Immature natural killer cell (primary cell): ENCODE results near the gene MBNL2. TPM values are rescaled to one million over a fixed set of nuclear protein-coding genes. Genes with fewer than 3 reads are reported as not detected.

Experiments
- DNase-seq, 3 donors: peaks; one replicate each; pipeline ENCODE4 v3.0.0; 2022; ENCODE audit warnings: mixed read lengths in 1 of 3
- H3K27ac Mint-ChIP-seq, 6 donors: one replicate each; pipeline ENCODE4 v1.8.0; 2020; ENCODE audit warnings: mixed read lengths in 6 of 6, mild to moderate bottlenecking in 5 of 6, inconsistent platforms in 4 of 6, moderate library complexity in 3 of 6
- H3K27me3 Mint-ChIP-seq, 3 donors: one replicate each; pipeline ENCODE4 v1.8.0; 2020 to 2021; ENCODE audit warnings: low read depth in 3 of 3, mild to moderate bottlenecking in 3 of 3, mixed read lengths in 3 of 3, moderate library complexity in 3 of 3, inconsistent platforms in 1 of 3
- H3K36me3 Mint-ChIP-seq, 3 donors: one replicate each; pipeline ENCODE4 v1.8.0; 2020; ENCODE audit warnings: mixed read lengths in 3 of 3, inconsistent platforms in 2 of 3, mild to moderate bottlenecking in 2 of 3
- H3K4me1 Mint-ChIP-seq, 2 donors: one replicate each; pipeline ENCODE4 v1.8.0; 2020; ENCODE audit warnings: inconsistent platforms in 2 of 2, mild to moderate bottlenecking in 2 of 2, mixed read lengths in 2 of 2, moderate library complexity in 1 of 2
- H3K4me3 Mint-ChIP-seq, 5 donors: one replicate each; pipeline ENCODE4 v1.8.0; 2020; ENCODE audit warnings: mild to moderate bottlenecking in 5 of 5, mixed read lengths in 5 of 5, inconsistent platforms in 3 of 5, moderate library complexity in 3 of 5
- H3K9me3 Mint-ChIP-seq, 6 donors: one replicate each; pipeline ENCODE4 v1.8.0; 2020; ENCODE audit warnings: mild to moderate bottlenecking in 6 of 6, mixed read lengths in 6 of 6, inconsistent platforms in 4 of 6, moderate library complexity in 3 of 6
- polyA plus RNA-seq, 3 donors: library from polyadenylated mRNA; unstranded; fragments of 300-500 nt; fragmentation: Illumina TruSeq; gene quantifications; one replicate each; pipeline ENCODE4 v1.2.3, GENCODE V29; 2021

Gene MBNL2
- polyA plus RNA-seq, 3 donors from 2014 or later = 11.7 to 19.4 (median 18.6) TPM

- Mint-ChIP-seq H3K36me3 (no peaks in the 10 kb centered on the region), H3K4me1 (peaks cover 32 to 39% of the 10 kb centered on the region in 2 donors), H3K9me3 (no peaks in the 10 kb centered on the region), H3K27me3 (peaks cover 0 to 5% (median 3%) of the 10 kb centered on the region in 3 donors), H3K27ac (peak overlapping the region in 2 of 6 donors; percentile 5 to 51), H3K4me3 (no peak overlapping the region)
- DNase-seq = no peak
Observed at GRCh38 chr13:97220151-97220900, 1.8 kb upstream of the MBNL2 start.

- H3K27me3 Mint-ChIP-seq = peaks cover 0 to 6% (median 5%) of the 10 kb centered on the region in 3 donors
- no peak overlapping the region for H3K4me3 Mint-ChIP-seq
- peak overlapping the region in 4 of 6 donors; percentile 2 to 94 (median 60) for H3K27ac Mint-ChIP-seq
- peaks cover 35 to 40% of the 10 kb centered on the region in 2 donors for H3K4me1 Mint-ChIP-seq
- no peak for DNase-seq
- no peaks in the 10 kb centered on the region for H3K36me3 Mint-ChIP-seq
- no peaks in the 10 kb centered on the region for H3K9me3 Mint-ChIP-seq
Observed at GRCh38 chr13:97221046-97221445, 1.1 kb upstream of the MBNL2 start.

GRCh38 chr13:97221466-97221865, 667 bp upstream of the MBNL2 start:
- Mint-ChIP-seq H3K27ac (peak overlapping the region; percentile 29 to 95 (median 93)), H3K27me3 (peaks cover 0 to 6% (median 5%) of the 10 kb centered on the region in 3 donors), H3K36me3 (no peaks in the 10 kb centered on the region), H3K4me3 (peak overlapping the region in 4 of 5 donors; percentile 2 to 96 (median 90)), H3K4me1 (peaks cover 40 to 45% of the 10 kb centered on the region in 2 donors), H3K9me3 (no peaks in the 10 kb centered on the region)
- no peak for DNase-seq

GRCh38 chr13:97223037-97223710, 1.0 kb downstream of the MBNL2 start:
- peak in 1 of 3 donors; percentile 3 for DNase-seq
- H3K27me3 Mint-ChIP-seq = peaks cover 0 to 4% (median 3%) of the 10 kb centered on the region in 3 donors
- no peaks in the 10 kb centered on the region for H3K36me3 Mint-ChIP-seq
- H3K9me3 Mint-ChIP-seq = no peaks in the 10 kb centered on the region
- peaks cover 56 to 62% of the 10 kb centered on the region in 2 donors for H3K4me1 Mint-ChIP-seq
- H3K27ac Mint-ChIP-seq = peak overlapping the region; percentile 91 to 99 (median 95)
- H3K4me3 Mint-ChIP-seq = peak overlapping the region; percentile 88 to 98 (median 93)

GRCh38 chr13:97223711-97224541, 1.8 kb downstream of the MBNL2 start:
- peak overlapping the region; percentile 91 to 99 (median 95) for H3K27ac Mint-ChIP-seq
- no peaks in the 10 kb centered on the region for H3K9me3 Mint-ChIP-seq
- peaks cover 56 to 62% of the 10 kb centered on the region in 2 donors for H3K4me1 Mint-ChIP-seq
- peak overlapping the region; percentile 88 to 98 (median 93) for H3K4me3 Mint-ChIP-seq
- peaks cover 0 to 4% (median 3%) of the 10 kb centered on the region in 3 donors for H3K27me3 Mint-ChIP-seq
- DNase-seq = peak in 2 of 3 donors; percentile 22 to 32
- no peaks in the 10 kb centered on the region for H3K36me3 Mint-ChIP-seq

GRCh38 chr13:97224544-97225300, 2.6 kb downstream of the MBNL2 start:
- Mint-ChIP-seq H3K27me3 (peaks cover 0 to 4% (median 3%) of the 10 kb centered on the region in 3 donors), H3K4me1 (peaks cover 57 to 68% of the 10 kb centered on the region in 2 donors), H3K9me3 (no peaks in the 10 kb centered on the region), H3K27ac (peak overlapping the region; percentile 91 to 99 (median 95)), H3K4me3 (peak overlapping the region; percentile 88 to 98 (median 93)), H3K36me3 (no peaks in the 10 kb centered on the region)
- peak; percentile 42 to 64 (median 46) for DNase-seq

GRCh38 chr13:97225533-97225932, 3.4 kb downstream of the MBNL2 start:
- DNase-seq = peak in 1 of 3 donors; percentile 16
- H3K36me3 Mint-ChIP-seq = no peaks in the 10 kb centered on the region
- peak overlapping the region; percentile 91 to 99 (median 95) for H3K27ac Mint-ChIP-seq
- H3K4me3 Mint-ChIP-seq = peak overlapping the region; percentile 88 to 98 (median 93)
- H3K4me1 Mint-ChIP-seq = peaks cover 60 to 76% of the 10 kb centered on the region in 2 donors
- H3K9me3 Mint-ChIP-seq = no peaks in the 10 kb centered on the region
- peaks cover 0 to 4% (median 3%) of the 10 kb centered on the region in 3 donors for H3K27me3 Mint-ChIP-seq

- Mint-ChIP-seq H3K27me3 (peaks cover 0 to 6% (median 3%) of the 10 kb centered on the region in 3 donors), H3K36me3 (no peaks in the 10 kb centered on the region), H3K4me3 (peak overlapping the region; percentile 88 to 98 (median 93)), H3K4me1 (peaks cover 61 to 80% of the 10 kb centered on the region in 2 donors), H3K27ac (peak overlapping the region; percentile 91 to 99 (median 95)), H3K9me3 (no peaks in the 10 kb centered on the region)
- DNase-seq = no peak
Observed at GRCh38 chr13:97226013-97226412, 3.9 kb downstream of the MBNL2 start.

GRCh38 chr13:97226788-97227627, 4.9 kb downstream of the MBNL2 start:
- DNase-seq = peak; percentile 49 to 54 (median 53)
- peaks cover 0 to 5% (median 3%) of the 10 kb centered on the region in 3 donors for H3K27me3 Mint-ChIP-seq
- H3K4me1 Mint-ChIP-seq = peaks cover 59 to 85% of the 10 kb centered on the region in 2 donors
- peak overlapping the region; percentile 75 to 96 (median 88) for H3K4me3 Mint-ChIP-seq
- H3K36me3 Mint-ChIP-seq = no peaks in the 10 kb centered on the region
- H3K27ac Mint-ChIP-seq = peak overlapping the region; percentile 91 to 99 (median 95)
- H3K9me3 Mint-ChIP-seq = no peaks in the 10 kb centered on the region

GRCh38 chr13:97228850-97229521, 6.9 kb downstream of the MBNL2 start:
- H3K27ac Mint-ChIP-seq = no peak overlapping the region
- peaks cover 0 to 4% (median 0%) of the 10 kb centered on the region in 3 donors for H3K27me3 Mint-ChIP-seq
- no peak overlapping the region for H3K4me3 Mint-ChIP-seq
- DNase-seq = no peak
- H3K4me1 Mint-ChIP-seq = peaks cover 52 to 86% of the 10 kb centered on the region in 2 donors
- no peaks in the 10 kb centered on the region for H3K9me3 Mint-ChIP-seq
- H3K36me3 Mint-ChIP-seq = peaks cover 0 to 3% (median 0%) of the 10 kb centered on the region in 3 donors

- Mint-ChIP-seq H3K27ac (peak overlapping the region in 1 of 6 donors; percentile 1), H3K27me3 (peaks cover 0 to 4% (median 0%) of the 10 kb centered on the region in 3 donors), H3K9me3 (no peaks in the 10 kb centered on the region), H3K4me1 (peaks cover 49 to 86% of the 10 kb centered on the region in 2 donors), H3K4me3 (no peak overlapping the region), H3K36me3 (peaks cover 0 to 9% (median 4%) of the 10 kb centered on the region in 3 donors)
- no peak for DNase-seq
Observed at GRCh38 chr13:97229699-97230098, 7.6 kb downstream of the MBNL2 start.
